GM18861 (cell line): ENCODE measurements around the gene CSF1R.
A peak's percentile ranks its signal among the peaks of the same experiment; 100 is the strongest.

ENCODE experiments used
- ATAC-seq: cut with Tn5 transposase; IDR thresholded peaks from one replicate; pipeline ENCODE4 v1.9.1; 2021; ENCODE audit not compliant: unreplicated experiment

The CSF1R gene

DNA sequence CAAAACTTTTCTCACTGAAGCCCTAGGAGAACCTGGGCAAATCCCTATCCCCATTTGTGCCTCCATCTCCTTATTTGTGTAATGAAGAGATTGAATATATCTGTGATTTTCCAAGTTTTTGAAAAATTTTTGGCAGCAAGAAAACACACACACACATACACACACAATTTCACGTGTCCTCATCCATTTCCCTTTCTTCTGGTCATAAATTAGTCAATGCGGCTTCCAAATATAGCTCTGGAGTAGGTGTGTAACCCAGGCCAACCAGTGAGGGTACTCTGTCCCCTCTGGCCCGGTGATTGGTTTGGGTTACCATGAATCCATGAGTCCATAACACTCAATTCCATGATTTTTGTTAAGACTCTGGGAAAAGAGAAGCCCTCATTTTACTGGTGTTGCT, 12.7 kb downstream of the CSF1R start:
- ATAC-seq = no peak

DNA sequence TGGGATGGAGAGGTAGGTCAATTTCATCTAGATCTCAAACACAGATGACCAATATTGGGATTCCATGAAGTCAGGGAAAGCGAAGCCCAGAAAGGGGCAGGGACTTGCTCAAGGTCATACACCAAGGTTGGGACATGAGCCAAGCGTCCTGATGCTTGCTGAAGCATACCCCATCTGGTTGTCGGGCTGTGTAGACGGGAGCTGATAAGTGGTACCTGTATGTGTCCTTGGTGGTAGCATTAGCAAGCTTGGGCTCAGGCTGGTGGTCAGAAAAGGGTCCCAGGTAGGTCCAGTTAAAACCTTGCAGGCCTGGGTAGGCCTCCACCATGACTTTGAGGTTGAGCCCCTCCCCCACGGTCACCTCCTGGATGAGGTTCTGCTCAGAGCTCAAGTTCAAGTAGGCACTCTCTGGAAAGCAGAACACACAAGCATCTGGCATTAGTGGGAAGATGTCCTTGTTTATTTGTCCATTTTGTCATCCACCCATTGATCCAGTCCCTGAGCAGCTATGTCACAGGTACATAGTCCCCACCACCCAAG, 13.2 kb downstream of the CSF1R start:
- ATAC-seq = no peak

GRCh38 chr5:150070821-150071220, 15.5 kb downstream of the CSF1R start:
- no peak for ATAC-seq

GRCh38 chr5:150069672-150070627, 16.4 kb downstream of the CSF1R start:
- no peak for ATAC-seq

GRCh38 chr5:150068961-150069645, 17.3 kb downstream of the CSF1R start:
- no peak for ATAC-seq

GRCh38 chr5:150068472-150068871, 17.9 kb downstream of the CSF1R start:
- no peak for ATAC-seq

DNA sequence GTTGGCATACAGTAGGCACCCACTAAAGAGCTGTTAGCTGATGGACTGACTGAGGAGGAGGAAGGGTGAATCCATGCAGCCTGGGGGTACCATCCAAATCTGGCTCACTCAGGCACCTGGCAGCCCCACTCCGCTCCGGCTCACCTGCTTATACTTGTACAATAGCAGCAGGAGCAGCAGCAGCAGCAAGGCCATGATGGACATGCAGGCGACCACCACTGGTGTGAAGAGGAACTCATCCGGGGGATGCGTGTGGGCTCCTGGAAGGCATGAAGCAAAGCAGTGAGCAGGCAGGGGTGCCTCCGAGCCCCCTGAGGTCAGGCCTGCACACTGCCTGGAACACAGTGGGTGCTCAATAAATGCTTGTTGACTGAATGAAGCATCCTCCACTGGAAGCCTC, 18.3 kb downstream of the CSF1R start:
- no peak for ATAC-seq

- ATAC-seq = peak; percentile 17
Observed at GRCh38 chr5:150067405-150067960, 18.9 kb downstream of the CSF1R start.

DNA sequence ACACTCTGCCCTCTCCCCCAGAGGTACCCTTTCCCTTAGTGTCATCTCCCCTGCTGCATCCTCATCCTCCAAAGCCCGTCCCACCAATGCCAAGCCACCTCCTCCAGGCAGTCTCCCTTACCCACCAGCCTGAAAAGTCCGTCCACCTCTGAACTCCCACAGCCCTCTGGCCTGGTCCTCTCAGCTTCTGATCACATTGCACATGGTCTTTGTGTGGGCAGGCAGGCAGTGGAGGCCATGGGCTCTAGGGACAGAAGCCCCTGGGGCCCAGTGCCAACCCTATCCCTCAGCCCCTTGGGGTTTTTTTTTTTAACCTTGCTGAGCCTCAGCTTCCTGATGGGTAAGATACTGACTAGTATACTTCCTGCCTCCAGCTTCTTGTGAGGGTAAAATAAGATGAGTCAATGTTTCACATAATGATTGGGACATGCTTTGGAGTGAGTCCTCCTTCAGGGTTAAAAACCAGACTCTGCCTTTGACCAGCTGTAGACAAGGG, 19.4 kb downstream of the CSF1R start:
- ATAC-seq = peak; percentile 61

DNA sequence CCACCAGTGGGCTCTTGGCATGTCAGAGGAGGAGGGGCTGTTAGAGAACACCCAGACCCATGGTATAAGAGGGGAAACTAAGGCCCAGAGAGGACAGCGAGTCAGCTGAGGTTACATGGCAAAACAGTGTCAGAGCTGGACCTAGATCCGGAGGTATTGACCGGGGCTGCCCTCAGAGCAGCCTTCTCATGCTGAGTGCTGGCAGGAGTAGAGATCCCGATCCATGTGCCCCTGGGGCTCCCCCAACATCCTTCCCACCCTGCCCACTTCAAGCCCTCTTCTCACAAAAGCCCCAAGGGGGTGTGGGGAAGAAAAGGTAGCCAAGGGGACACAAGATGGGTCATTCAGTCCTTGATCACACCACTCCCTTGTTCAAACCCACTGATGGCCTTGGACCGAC, 19.9 kb downstream of the CSF1R start:
- ATAC-seq = no peak

DNA sequence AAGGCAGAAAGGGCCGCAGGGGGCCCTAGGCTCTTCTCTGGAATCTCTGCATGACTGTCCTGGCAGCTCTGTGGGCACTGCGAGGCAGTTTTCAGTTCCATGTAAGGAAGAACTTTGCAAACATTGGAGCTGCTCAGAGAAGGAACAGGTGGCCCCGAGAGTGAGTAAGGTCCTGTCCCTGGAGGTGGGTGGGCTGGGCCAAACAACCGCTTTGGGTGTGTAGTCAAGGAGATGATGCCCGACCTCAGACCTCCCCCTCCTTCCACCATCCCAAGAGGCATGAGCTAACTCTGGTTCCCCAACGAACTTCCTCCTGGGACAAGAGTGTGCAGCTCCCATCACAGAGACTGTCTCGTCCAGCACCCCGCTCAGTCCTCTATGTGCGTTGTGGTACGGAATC, 20.5 kb downstream of the CSF1R start:
- ATAC-seq = no peak

- no peak for ATAC-seq
Observed at GRCh38 chr5:150065346-150065745, 21.0 kb downstream of the CSF1R start.

- no peak for ATAC-seq
Observed at GRCh38 chr5:150064681-150065220, 21.6 kb downstream of the CSF1R start.

GRCh38 chr5:150063638-150064037, 22.7 kb downstream of the CSF1R start:
- no peak for ATAC-seq

DNA sequence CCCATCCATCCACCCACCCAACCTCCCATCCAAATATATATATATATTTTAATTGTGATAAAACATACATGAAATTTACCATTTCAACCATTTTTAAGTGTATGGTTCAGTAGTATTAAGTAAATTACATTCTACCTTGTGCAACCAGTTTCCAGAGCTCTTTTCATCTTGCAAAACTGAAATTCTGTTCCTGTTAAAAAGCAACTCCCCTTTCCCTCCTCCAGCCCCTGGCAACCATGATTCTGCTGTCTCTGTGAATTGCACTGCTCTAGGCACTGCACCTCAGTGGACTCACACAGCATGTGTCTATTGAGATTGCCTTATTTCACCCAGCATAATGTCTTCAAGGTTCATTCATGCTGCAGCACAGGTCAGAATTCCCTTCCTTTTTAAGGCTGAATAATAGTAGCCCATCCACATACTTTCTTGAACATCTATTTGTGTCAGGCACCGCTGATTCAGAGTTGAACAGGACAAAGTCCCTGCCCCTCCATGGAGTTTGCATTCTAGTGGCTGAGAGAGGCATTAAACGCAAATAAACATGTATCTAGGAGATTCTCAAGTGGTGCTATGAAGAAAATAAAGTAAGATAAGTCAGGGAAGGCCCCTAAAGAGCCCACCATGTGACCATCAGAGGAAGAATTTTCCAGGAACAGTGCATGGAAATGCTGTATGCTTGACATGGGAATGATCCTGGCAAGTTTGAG, 24.0 kb downstream of the CSF1R start:
- no peak for ATAC-seq

DNA sequence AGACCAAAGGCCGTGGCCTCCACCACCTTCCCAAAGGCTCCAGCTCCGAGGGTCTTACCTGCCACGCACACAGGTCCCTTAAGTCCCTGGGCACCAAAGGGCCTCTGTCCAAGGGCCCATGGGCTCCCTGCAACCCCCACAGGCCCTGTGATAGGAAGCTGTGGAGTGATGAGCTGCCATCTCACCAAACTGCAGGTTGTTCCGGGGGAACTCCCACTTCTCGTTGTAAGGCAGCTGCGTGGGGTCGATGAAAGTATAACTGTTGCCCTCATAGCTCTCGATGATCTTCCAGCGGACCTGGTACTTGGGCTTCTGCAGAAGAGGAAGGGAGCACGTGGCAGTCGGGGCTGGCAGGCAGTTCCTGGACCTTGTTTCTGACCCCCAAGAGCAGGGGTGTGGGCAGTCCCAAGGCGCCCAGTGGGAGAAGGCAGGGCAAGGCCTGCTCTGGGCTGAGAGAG, 24.8 kb downstream of the CSF1R start:
- no peak for ATAC-seq

DNA sequence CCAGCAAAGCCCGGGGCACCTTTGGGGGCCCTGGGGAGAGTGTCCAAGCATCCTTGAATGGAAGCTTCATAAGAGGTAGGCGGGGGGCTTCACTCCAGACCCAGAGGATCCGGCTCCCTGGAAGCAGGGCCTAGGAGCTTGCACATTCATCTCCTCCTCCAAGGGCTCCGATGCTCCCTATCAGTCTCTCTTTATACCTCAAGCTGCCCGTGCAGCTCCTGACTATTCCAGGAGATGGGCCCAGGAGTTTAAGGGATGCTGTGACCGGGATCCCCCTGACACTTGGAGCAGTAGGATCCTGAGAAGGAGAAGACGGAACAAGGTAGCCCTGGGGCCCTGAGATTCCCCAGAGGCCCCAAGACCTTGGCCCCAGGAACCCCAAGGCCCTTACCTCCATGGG, 25.9 kb downstream of the CSF1R start:
- ATAC-seq = no peak

- no peak for ATAC-seq
Observed at GRCh38 chr5:150059623-150060022, 26.7 kb downstream of the CSF1R start.

- ATAC-seq = no peak
Observed at GRCh38 chr5:150058480-150059126, 27.8 kb downstream of the CSF1R start.

GRCh38 chr5:150057996-150058395, 28.4 kb downstream of the CSF1R start:
- no peak for ATAC-seq
